Upper lobe of right lung (tissue), 1 donor: ENCODE results near the gene NDUFB10. TPM values are rescaled to one million over a fixed set of nuclear protein-coding genes. Genes with fewer than 3 reads are reported as not detected.

Source experiments
- ATAC-seq: fragments of 200-7000 bp; cut with Tn5 transposase; one replicate; pipeline ENCODE4 v1.9.1; 2020; ENCODE audit warnings: mild to moderate bottlenecking, moderate library complexity
- DNase-seq: peaks from one replicate; pipeline ENCODE4 v3.0.0-alpha.2; 2020
- H3K27ac ChIP-seq: fragments of 200-600 bp; one replicate; pipeline ENCODE4 v1.8.0; 2022
- H3K27me3 ChIP-seq: fragments of 200-600 bp; one replicate; pipeline ENCODE4 v1.8.0; 2022; ENCODE audit warnings: mild to moderate bottlenecking
- H3K36me3 ChIP-seq: fragments of 200-600 bp; one replicate; pipeline ENCODE4 v1.8.0; 2022
- H3K4me1 ChIP-seq: fragments of 200-600 bp; one replicate; pipeline ENCODE4 v1.8.0; 2022
- H3K4me3 ChIP-seq: fragments of 200-600 bp; one replicate; pipeline ENCODE4 v1.8.0; 2022; ENCODE audit warnings: mild to moderate bottlenecking
- H3K9me3 ChIP-seq: fragments of 200-600 bp; one replicate; pipeline ENCODE4 v1.8.0; 2022
- CTCF ChIP-seq: fragments of 200-600 bp; IDR thresholded peaks from one replicate; pipeline ENCODE4 v1.8.0; 2022; ENCODE audit warnings: antibody characterized with exemption
- intact Hi-C: fragments of 100-400 bp; cut with DNase I; formaldehyde crosslinking; loops from one replicate; pipeline ENCODE4 v1.11.0; 2022
- total RNA-seq: library from RNA; stranded (reverse); fragmentation: NEBNext Ultra II Directional; extraction: Animal tissue kit (Norgen Biotek cat#: 25700); gene quantifications from one replicate; pipeline ENCODE4 v1.2.1, GENCODE V29; 2021
- donor health status: DM: no; HTN: yes; CAD: no; lungs with severe emphysema.

NDUFB10 gene
- total RNA-seq, 1 donor from 2014 or later: 86.7 TPM

GRCh38 chr16:1914084-1914608 is 45.2 kb upstream of the NDUFB10 start:
- no peaks in the 10 kb centered on the region for H3K36me3 ChIP-seq
- TF ChIP-seq CTCF: no peak
- no peak overlapping the region for H3K27ac ChIP-seq
- ATAC-seq (no peak), DNase-seq (peak; percentile 60)
- H3K9me3 ChIP-seq: no peaks in the 10 kb centered on the region
- H3K27me3 ChIP-seq: peaks cover 56% of the 10 kb centered on the region
- no peak overlapping the region for H3K4me3 ChIP-seq
- H3K4me1 ChIP-seq: peaks cover 5% of the 10 kb centered on the region
- intact Hi-C loops: no loop called here

- Histone ChIP-seq H3K4me1 (peaks cover 5% of the 10 kb centered on the region), H3K27me3 (peaks cover 59% of the 10 kb centered on the region), H3K36me3 (no peaks in the 10 kb centered on the region), H3K9me3 (no peaks in the 10 kb centered on the region), H3K27ac (no peak overlapping the region), H3K4me3 (no peak overlapping the region)
- intact Hi-C loops: no loop called here
- TF ChIP-seq CTCF: no peak
- DNase-seq (no peak), ATAC-seq (no peak)
These were observed 44.4 kb upstream of the NDUFB10 start for GRCh38 chr16:1914988-1915387.

- Histone ChIP-seq H3K9me3 (no peaks in the 10 kb centered on the region), H3K4me3 (no peak overlapping the region), H3K27me3 (peaks cover 66% of the 10 kb centered on the region), H3K27ac (no peak overlapping the region), H3K36me3 (no peaks in the 10 kb centered on the region), H3K4me1 (peaks cover 5% of the 10 kb centered on the region)
- no peak for TF ChIP-seq CTCF
- no peak for ATAC-seq
- no peak for DNase-seq
- intact Hi-C loops: no loop called here
These were observed 43.4 kb upstream of the NDUFB10 start for GRCh38 chr16:1915732-1916639.

GRCh38 chr16:1916640-1916990 is 42.7 kb upstream of the NDUFB10 start:
- Histone ChIP-seq H3K4me1 (peaks cover 5% of the 10 kb centered on the region), H3K4me3 (no peak overlapping the region), H3K36me3 (no peaks in the 10 kb centered on the region), H3K9me3 (no peaks in the 10 kb centered on the region), H3K27me3 (peaks cover 72% of the 10 kb centered on the region), H3K27ac (no peak overlapping the region)
- no peak for ATAC-seq
- no peak for DNase-seq
- intact Hi-C loops: no loop called here
- no peak for TF ChIP-seq CTCF

- DNase-seq (no peak), ATAC-seq (no peak)
- H3K27me3 ChIP-seq: peaks cover 78% of the 10 kb centered on the region
- peaks cover 5% of the 10 kb centered on the region for H3K4me1 ChIP-seq
- intact Hi-C loops: no loop called here
- H3K4me3 ChIP-seq: no peak overlapping the region
- no peaks in the 10 kb centered on the region for H3K36me3 ChIP-seq
- no peak overlapping the region for H3K27ac ChIP-seq
- no peaks in the 10 kb centered on the region for H3K9me3 ChIP-seq
- no peak for TF ChIP-seq CTCF
These were observed 42.2 kb upstream of the NDUFB10 start for GRCh38 chr16:1917056-1917664.
